Gastroesophageal sphincter (tissue), 3 donors: ENCODE results near the gene ATP1A3.

Experiments
- CTCF ChIP-seq, 4 experiments: fragments of 200-600 bp in 2 of 4; fragments of 450-650 bp in 2 of 4; sonication (generic) in 1 of 4; IDR thresholded peaks; one replicate each; pipeline ENCODE4 v1.5.1; 2017 to 2019; ENCODE audit warnings: antibody characterized with exemption in 4 of 4, mild to moderate bottlenecking in 2 of 4, moderate library complexity in 2 of 4
- EP300 ChIP-seq: sonication (generic); formaldehyde crosslinking; IDR thresholded peaks from one replicate; pipeline ENCODE4 v1.6.1; 2017; ENCODE audit warnings: antibody characterized with exemption, mild to moderate bottlenecking
- POLR2A ChIP-seq, 2 donors: fragments of 450-650 bp; IDR thresholded peaks; one replicate each; pipeline ENCODE4 v1.6.1; 2017; ENCODE audit warnings: antibody characterized with exemption in 2 of 2, mild to moderate bottlenecking in 2 of 2, moderate library complexity in 1 of 2
- POLR2AphosphoS5 ChIP-seq: sonication (generic); formaldehyde crosslinking; IDR thresholded peaks from one replicate; pipeline ENCODE4 v1.6.1; 2017; ENCODE audit warnings: antibody characterized with exemption

GRCh38 chr19:42024622-42025111, 30.6 kb upstream of the ATP1A3 start:
- TF ChIP-seq POLR2A (IDR thresholded peaks at IDR 0.05) (no peak), CTCF (IDR thresholded peaks at IDR 0.05) (no peak), EP300 (no peak), POLR2AphosphoS5 (peak; percentile 19)
